Transverse colon (tissue), 3 donors: ENCODE data around the gene GPR39.

Source experiments
- CTCF ChIP-seq, 5 experiments: fragments of 200-600 bp in 3 of 5; fragments of 450-650 bp in 2 of 5; sonication (generic) in 3 of 5; IDR thresholded peaks; 1 replicate in 2 of 5; 2 replicates in 3 of 5; pipeline ENCODE4 v1.5.1; 2016 to 2017; ENCODE audit warnings: antibody characterized with exemption in 5 of 5, inconsistent platforms in 3 of 5, mild to moderate bottlenecking in 2 of 5, moderate library complexity in 1 of 5
- EP300 ChIP-seq: sonication (generic); formaldehyde crosslinking; IDR thresholded peaks from one replicate; pipeline ENCODE4 v1.6.1; 2017; ENCODE audit warnings: antibody characterized with exemption, low read depth
- POLR2A ChIP-seq: fragments of 450-650 bp; IDR thresholded peaks from one replicate; pipeline ENCODE4 v1.6.1; 2016; ENCODE audit warnings: antibody characterized with exemption, mild to moderate bottlenecking, moderate library complexity

- no peak for TF ChIP-seq POLR2A
- no peak for TF ChIP-seq CTCF (IDR thresholded peaks at IDR 0.05)
- no peak for TF ChIP-seq EP300
Measured at GRCh38 chr2:132668189-132668823, 251.7 kb downstream of the GPR39 start.
